C4-2B (cell line): ENCODE measurements around the gene CST11.

Experiments
- H3K27ac ChIP-seq: fragments of 450-650 bp; 2 replicates; pipeline ENCODE4 v1.5.1; 2017
- ZFX ChIP-seq: fragments of 450-650 bp; IDR thresholded peaks from 2 replicates; pipeline ENCODE4 v1.6.1; 2017
- TF ChIP-seq, protein P1 (sequence below): fragments of 450-650 bp; conservative IDR thresholded peaks from 2 replicates; pipeline ENCODE4 v1.5.1; 2017; ENCODE audit warnings: mild to moderate bottlenecking

Gene CST11

DNA sequence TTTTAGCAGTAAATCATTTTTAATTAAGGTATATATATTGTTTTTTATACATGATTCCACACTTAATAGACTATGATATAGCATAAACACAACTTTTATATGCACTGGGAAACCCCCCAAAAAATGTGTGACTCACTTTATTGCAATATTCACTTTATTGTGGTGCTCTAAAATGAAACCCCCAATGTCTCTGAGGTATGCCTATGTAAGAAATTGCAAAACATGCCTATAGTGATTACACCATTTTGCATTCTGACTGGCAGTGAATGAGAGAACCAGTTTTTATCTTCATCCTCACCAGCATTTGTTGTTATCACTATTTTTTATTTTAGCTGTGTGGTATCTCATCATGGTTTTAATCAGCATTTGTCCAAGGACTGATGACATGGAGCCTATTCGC lies 8.5 kb upstream of the CST11 start:
- H3K27ac ChIP-seq: no peak overlapping the region
- TF ChIP-seq ZFX: no peak
- TF ChIP-seq, protein P1, sequence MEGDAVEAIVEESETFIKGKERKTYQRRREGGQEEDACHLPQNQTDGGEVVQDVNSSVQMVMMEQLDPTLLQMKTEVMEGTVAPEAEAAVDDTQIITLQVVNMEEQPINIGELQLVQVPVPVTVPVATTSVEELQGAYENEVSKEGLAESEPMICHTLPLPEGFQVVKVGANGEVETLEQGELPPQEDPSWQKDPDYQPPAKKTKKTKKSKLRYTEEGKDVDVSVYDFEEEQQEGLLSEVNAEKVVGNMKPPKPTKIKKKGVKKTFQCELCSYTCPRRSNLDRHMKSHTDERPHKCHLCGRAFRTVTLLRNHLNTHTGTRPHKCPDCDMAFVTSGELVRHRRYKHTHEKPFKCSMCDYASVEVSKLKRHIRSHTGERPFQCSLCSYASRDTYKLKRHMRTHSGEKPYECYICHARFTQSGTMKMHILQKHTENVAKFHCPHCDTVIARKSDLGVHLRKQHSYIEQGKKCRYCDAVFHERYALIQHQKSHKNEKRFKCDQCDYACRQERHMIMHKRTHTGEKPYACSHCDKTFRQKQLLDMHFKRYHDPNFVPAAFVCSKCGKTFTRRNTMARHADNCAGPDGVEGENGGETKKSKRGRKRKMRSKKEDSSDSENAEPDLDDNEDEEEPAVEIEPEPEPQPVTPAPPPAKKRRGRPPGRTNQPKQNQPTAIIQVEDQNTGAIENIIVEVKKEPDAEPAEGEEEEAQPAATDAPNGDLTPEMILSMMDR: no peak

DNA sequence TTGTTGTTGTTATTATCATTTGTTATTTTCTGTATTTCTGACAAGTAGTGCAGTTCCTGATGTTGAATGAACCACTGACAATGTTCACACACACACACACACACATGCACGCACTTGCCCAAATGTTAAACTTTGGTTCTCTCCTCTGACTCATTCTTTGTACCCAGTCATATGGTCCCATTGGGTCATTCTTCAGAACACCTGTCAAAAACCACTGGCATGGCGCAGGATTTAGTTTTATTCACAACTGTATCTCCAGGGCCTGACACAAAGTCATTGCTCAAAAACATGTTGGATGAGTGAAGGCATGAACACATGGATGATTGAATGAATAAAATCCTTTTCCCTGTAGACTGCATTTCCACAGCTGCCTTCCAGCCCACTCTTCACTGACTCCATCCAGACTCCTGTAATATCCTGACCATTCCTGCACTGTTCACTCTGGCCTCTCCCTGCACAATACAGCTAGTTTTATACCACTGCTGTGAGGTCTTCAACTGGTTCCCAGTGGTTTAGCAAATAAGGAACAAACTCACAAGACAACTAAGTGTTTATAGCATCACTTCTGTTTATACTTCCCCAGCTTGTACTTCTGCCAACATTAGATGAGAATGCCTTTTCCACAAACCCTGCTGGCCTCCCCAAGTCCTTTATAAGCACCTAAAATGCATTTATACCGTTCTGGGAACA lies 6.9 kb upstream of the CST11 start:
- no peak overlapping the region for H3K27ac ChIP-seq
- TF ChIP-seq, protein P1: no peak
- no peak for TF ChIP-seq ZFX

DNA sequence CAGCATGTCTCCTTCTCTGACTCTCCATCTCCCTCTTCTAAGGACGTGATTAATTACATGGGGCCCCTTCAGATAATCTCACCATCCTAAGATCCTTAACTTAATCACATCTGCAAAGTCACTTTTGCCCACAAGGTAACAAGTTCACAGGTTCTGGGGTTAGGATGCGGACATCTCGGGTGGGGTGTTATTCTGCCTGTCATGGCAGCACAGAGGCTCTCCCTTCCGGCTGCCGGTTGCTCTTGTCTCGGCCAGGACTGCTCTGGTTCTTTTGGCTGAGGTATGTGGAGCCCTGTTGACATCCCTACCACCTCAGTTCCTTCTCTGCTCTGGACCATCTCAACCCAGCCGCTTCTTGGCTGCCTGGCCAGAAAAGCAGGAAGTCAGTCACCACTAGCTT lies 4.2 kb upstream of the CST11 start:
- no peak overlapping the region for H3K27ac ChIP-seq
- TF ChIP-seq ZFX: no peak
- TF ChIP-seq, protein P1: no peak

DNA sequence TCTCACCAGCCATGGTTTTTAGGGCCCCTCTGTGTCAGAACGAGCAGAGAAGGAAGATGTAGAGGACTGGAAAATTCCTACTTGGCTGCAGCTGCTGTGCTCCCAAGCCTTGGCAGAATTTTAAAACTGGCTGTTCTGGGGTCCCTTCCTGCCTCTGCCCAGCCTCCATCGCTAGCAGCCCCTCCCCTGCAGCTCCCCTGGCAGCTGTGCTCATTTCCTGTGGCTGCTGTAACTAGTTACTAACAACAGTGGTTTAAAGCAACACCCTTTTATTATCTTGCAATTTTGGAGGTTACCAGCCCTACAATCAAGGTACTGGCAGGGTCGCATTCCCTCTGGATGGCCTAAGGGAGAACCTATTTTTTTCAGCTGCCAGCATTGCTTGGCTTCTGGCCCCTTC lies 3.7 kb upstream of the CST11 start:
- H3K27ac ChIP-seq: no peak overlapping the region
- TF ChIP-seq, protein P1: no peak
- no peak for TF ChIP-seq ZFX

DNA sequence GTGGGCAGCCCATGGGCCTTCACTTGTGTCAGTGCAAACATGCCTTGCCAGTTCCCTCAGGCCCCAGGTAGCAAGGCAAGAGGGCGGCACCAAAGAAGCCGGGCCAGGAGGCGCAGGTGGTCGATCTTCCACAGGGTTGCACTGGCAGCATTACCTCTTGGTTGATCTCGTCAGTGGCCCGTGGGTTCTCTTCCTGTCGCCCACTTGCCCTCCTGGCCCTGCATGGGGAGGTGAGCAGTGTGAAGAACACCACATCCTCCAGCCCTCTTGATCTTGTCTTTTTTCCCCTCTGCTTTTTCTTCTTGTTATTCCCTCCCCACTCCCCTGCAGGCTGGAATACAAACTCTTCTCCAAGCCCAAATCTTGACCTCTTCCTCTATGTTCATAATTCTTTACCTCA lies 3.0 kb upstream of the CST11 start:
- no peak for TF ChIP-seq ZFX
- no peak overlapping the region for H3K27ac ChIP-seq

DNA sequence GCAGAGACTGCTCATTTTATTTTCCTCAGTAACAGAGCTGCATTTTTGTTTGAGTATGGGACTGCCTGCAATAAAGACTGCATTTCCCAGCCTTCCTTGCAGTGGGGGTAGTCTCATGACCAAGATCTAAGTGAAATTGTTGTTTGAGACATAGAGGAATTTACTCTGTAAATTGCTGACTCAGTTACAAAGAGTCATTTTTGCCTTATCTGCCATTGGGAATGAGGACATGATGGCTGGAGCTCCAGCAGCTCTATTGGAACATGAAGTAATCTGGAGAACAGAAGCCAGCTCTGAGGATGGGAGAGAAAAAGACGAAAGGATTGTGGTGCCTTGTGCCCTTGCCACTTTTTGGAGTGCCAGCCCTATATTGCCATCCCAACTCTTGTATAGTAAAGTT lies 2.1 kb upstream of the CST11 start:
- H3K27ac ChIP-seq: no peak overlapping the region
- TF ChIP-seq, protein P1: no peak
- no peak for TF ChIP-seq ZFX

DNA sequence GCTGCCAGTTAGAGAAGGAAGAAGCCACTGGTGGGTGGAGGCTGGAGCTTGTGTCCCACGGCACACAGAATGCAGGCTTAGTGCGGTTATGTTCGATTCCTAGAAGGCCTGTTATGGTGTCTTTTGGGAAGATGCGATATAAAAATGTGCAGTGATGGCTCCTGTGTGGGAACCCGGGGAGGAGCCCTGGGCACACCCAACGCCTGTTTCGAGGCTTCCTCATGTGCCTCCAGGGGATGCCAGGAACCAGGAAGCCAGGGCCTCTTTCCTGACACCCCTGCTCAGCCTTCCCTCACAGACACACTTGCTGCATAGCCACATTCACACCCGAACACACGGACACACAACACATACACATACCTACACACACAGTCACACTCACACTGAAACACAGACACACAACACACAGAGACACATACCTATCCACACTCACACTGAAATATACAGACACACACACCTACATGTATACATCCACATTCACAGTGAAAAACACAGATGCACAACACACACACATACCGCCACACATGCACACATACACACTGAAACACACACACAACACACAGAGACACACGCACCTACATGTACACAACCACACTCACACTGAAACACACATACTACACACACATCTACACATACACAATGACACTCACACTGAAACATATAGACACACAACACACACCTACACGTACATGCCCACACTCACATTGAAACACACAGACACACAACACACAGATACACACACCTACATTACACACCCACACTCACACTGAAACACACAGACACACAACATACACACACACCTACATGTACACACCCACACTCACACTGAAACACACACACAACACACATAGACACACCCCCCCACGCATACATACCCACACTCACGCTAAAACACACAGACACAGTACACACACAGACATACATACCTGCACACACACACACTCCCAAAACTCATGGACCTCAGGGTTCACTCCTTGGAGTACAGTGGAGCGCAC lies 1.2 kb upstream of the CST11 start:
- TF ChIP-seq, protein P1: no peak
- no peak for TF ChIP-seq ZFX
- no peak overlapping the region for H3K27ac ChIP-seq
